Loucy (cell line): ENCODE measurements around the gene ERAL1.
"Not testable (repeated sequence)": the region's sequence is repeated elsewhere in the genome, so short reads cannot be mapped to it uniquely, and the experiment has no call there.

Experiments used
- H2AFZ ChIP-seq: fragments of 200-600 bp; sonication (generic); 2 replicates; pipeline ENCODE4 v1.6.0; 2016; ENCODE audit warnings: antibody characterized with exemption, mild to moderate bottlenecking, low read length, moderate library complexity
- H3F3A ChIP-seq: fragments of 200-600 bp; 2 replicates; pipeline ENCODE4 v1.6.0; 2016; ENCODE audit warnings: antibody characterized with exemption, low read depth, mild to moderate bottlenecking
- H3K27me3 ChIP-seq: fragments of 200-600 bp; sonication (generic); 2 replicates; pipeline ENCODE4 v1.6.1; 2014; ENCODE audit warnings: low read length, mild to moderate bottlenecking; ENCODE audit not compliant: insufficient read depth, poor library complexity, severe bottlenecking
- H3K36me3 ChIP-seq: fragments of 200-600 bp; sonication (generic); 2 replicates; pipeline ENCODE4 v1.6.1; 2016; ENCODE audit warnings: low read length; ENCODE audit not compliant: insufficient read depth
- H3K4me1 ChIP-seq: fragments of 200-600 bp; sonication (generic); 2 replicates; pipeline ENCODE4 v1.5.1; 2014; ENCODE audit warnings: low read length, mild to moderate bottlenecking; ENCODE audit not compliant: insufficient read depth, poor library complexity, severe bottlenecking
- H3K4me2 ChIP-seq: fragments of 200-600 bp; sonication (generic); 2 replicates; pipeline ENCODE4 v1.6.0; 2014; ENCODE audit warnings: antibody characterized with exemption, low read length, low read depth, mild to moderate bottlenecking; ENCODE audit not compliant: poor library complexity, severe bottlenecking
- H3K4me3 ChIP-seq: fragments of 200-600 bp; sonication (generic); 2 replicates; pipeline ENCODE4 v1.5.1; 2014; ENCODE audit warnings: low read length, mild to moderate bottlenecking, mixed read lengths; ENCODE audit not compliant: poor library complexity, severe bottlenecking
- H3K79me2 ChIP-seq: fragments of 200-600 bp; sonication (generic); 2 replicates; pipeline ENCODE4 v1.6.1; 2014; ENCODE audit warnings: low read length; ENCODE audit not compliant: insufficient read depth
- H3K9ac ChIP-seq: fragments of 200-600 bp; sonication (generic); 2 replicates; pipeline ENCODE4 v1.6.0; 2014; ENCODE audit warnings: mild to moderate bottlenecking, low read depth, low read length, moderate library complexity; ENCODE audit not compliant: poor library complexity, severe bottlenecking
- H3K9me2 ChIP-seq: fragments of 200-600 bp; sonication (generic); replicated peaks from 2 replicates; pipeline ENCODE4 v1.6.1; 2016; ENCODE audit warnings: low read depth, low read length, mixed read lengths
- H3K9me3 ChIP-seq: fragments of 200-600 bp; sonication (generic); 2 replicates; pipeline ENCODE4 v1.6.1; 2014; ENCODE audit warnings: mild to moderate bottlenecking, antibody characterized with exemption, low read length, low read depth; ENCODE audit not compliant: insufficient read depth
- H4K20me1 ChIP-seq: fragments of 200-600 bp; sonication (generic); 2 replicates; pipeline ENCODE4 v1.6.0; 2014; ENCODE audit warnings: antibody characterized with exemption, low read length, mild to moderate bottlenecking; ENCODE audit not compliant: insufficient read depth, poor library complexity, severe bottlenecking
- CTCF ChIP-seq: fragments of 200-600 bp; sonication (generic); conservative IDR thresholded peaks from 2 replicates; pipeline ENCODE4 v1.5.1; 2014; ENCODE audit warnings: mild to moderate bottlenecking, antibody characterized with exemption, low read length
- EZH2phosphoT487 ChIP-seq: fragments of 200-600 bp; IDR thresholded peaks from 2 replicates; pipeline ENCODE4 v1.6.1; 2018; ENCODE audit warnings: antibody characterized with exemption, mild to moderate bottlenecking, moderate library complexity, borderline replicate concordance

The ERAL1 gene

GRCh38 chr17:28827672-28828071 is 27.1 kb upstream of the ERAL1 start:
- no peak overlapping the region for H3K4me2 ChIP-seq
- no peaks in the 10 kb centered on the region for H3K4me1 ChIP-seq
- H3K27me3 ChIP-seq = no peaks in the 10 kb centered on the region
- H3F3A ChIP-seq = no peaks in the 10 kb centered on the region
- no peak overlapping the region for H3K9ac ChIP-seq
- H3K36me3 ChIP-seq = no peaks in the 10 kb centered on the region
- H3K9me3 ChIP-seq = no peaks in the 10 kb centered on the region
- H3K4me3 ChIP-seq = no peak overlapping the region
- no peaks in the 10 kb centered on the region for H3K9me2 ChIP-seq
- no peak overlapping the region for H2AFZ ChIP-seq
- TF ChIP-seq EZH2phosphoT487 (no peak), CTCF (no peak)
- no peaks in the 10 kb centered on the region for H4K20me1 ChIP-seq
- H3K79me2 ChIP-seq = peaks cover 58% of the 10 kb centered on the region

GRCh38 chr17:28828294-28829040 is 26.3 kb upstream of the ERAL1 start:
- no peaks in the 10 kb centered on the region for H3K9me2 ChIP-seq
- no peaks in the 10 kb centered on the region for H4K20me1 ChIP-seq
- no peaks in the 10 kb centered on the region for H3K27me3 ChIP-seq
- H3K36me3 ChIP-seq = no peaks in the 10 kb centered on the region
- H3K4me3 ChIP-seq = no peak overlapping the region
- no peak overlapping the region for H2AFZ ChIP-seq
- H3K9me3 ChIP-seq = no peaks in the 10 kb centered on the region
- H3K9ac ChIP-seq = no peak overlapping the region
- H3K4me2 ChIP-seq = no peak overlapping the region
- TF ChIP-seq CTCF (no peak), EZH2phosphoT487 (no peak)
- no peaks in the 10 kb centered on the region for H3K4me1 ChIP-seq
- H3K79me2 ChIP-seq = peaks cover 55% of the 10 kb centered on the region
- H3F3A ChIP-seq = no peaks in the 10 kb centered on the region

GRCh38 chr17:28834420-28834819 is 20.4 kb upstream of the ERAL1 start:
- peaks cover 66% of the 10 kb centered on the region for H3K79me2 ChIP-seq
- H3K9ac ChIP-seq = no peak overlapping the region
- peaks cover 4% of the 10 kb centered on the region for H4K20me1 ChIP-seq
- no peaks in the 10 kb centered on the region for H3K36me3 ChIP-seq
- no peaks in the 10 kb centered on the region for H3K27me3 ChIP-seq
- H3K4me2 ChIP-seq = no peak overlapping the region
- H2AFZ ChIP-seq = no peak overlapping the region
- H3K9me3 ChIP-seq = no peaks in the 10 kb centered on the region
- no peaks in the 10 kb centered on the region for H3F3A ChIP-seq
- no peak overlapping the region for H3K4me3 ChIP-seq
- TF ChIP-seq CTCF = no peak
- TF ChIP-seq EZH2phosphoT487 = no peak
- H3K4me1 ChIP-seq = peaks cover 4% of the 10 kb centered on the region
- no peaks in the 10 kb centered on the region for H3K9me2 ChIP-seq

GRCh38 chr17:28836541-28836940 is 18.3 kb upstream of the ERAL1 start:
- H3K9me2 ChIP-seq, H3K4me2 ChIP-seq, H3K36me3 ChIP-seq, H3K4me1 ChIP-seq, H3F3A ChIP-seq, H3K9ac ChIP-seq, H3K4me3 ChIP-seq, H2AFZ ChIP-seq, H3K9me3 ChIP-seq, H3K27me3 ChIP-seq, H4K20me1 ChIP-seq: not testable (repeated sequence)
- H3K79me2 ChIP-seq = peaks cover 74% of the 10 kb centered on the region
